Glomerular endothelial cell (primary cell): ENCODE results near the gene FMR1NB. TPM values are rescaled to one million over a fixed set of nuclear protein-coding genes. Genes with fewer than 3 reads are reported as not detected.

Experiments used
- DNase-seq: peaks from one replicate; pipeline ENCODE4 v3.0.0-alpha.2; 2011; ENCODE audit warnings: low read depth, low spot score; ENCODE audit errors: extremely low read depth
- total RNA-seq: library from RNA; depleted of rRNA; stranded (reverse); fragments of >200 nt; gene quantifications from 2 replicates; pipeline ENCODE4 v1.2.3, GENCODE V29; 2015

The FMR1NB gene, protein sequence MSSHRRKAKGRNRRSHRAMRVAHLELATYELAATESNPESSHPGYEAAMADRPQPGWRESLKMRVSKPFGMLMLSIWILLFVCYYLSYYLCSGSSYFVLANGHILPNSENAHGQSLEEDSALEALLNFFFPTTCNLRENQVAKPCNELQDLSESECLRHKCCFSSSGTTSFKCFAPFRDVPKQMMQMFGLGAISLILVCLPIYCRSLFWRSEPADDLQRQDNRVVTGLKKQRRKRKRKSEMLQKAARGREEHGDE
- total RNA-seq = not detected in 2 replicates

DNA sequence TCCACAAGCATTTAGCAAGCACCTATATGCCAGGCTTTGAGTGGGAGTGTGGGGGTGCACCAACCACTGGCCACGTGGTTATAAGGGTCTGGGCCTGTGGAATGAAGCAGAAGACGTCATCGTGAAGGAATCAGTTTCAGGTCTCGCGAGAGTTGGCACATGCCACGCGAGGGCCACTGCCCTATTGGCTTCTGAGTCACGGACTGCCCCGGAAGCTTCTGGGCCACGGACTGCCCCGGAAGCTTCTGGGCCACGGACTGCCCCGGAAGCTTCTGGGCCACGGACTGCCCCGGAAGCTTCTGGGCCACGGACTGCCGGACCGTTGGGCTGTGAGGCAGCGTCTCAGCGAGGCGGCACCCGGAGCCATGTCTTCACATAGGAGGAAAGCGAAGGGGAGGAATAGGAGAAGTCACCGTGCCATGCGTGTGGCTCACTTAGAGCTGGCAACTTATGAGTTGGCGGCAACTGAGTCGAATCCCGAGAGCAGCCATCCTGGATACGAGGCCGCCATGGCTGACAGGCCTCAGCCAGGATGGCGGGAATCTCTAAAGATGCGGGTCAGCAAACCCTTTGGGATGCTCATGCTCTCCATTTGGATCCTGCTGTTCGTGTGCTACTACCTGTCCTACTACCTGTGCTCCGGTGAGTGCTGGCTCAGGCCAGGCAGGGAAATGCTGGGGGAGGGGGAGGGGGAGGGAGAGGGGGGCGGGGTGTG is at the start of gene FMR1NB:
Gene FMR1NB, plus strand, starts transcription at position 300 of the 715 bp plus-strand sequence. Its CDS starts 66 bp downstream, at position 366.
- no peak for DNase-seq

DNA sequence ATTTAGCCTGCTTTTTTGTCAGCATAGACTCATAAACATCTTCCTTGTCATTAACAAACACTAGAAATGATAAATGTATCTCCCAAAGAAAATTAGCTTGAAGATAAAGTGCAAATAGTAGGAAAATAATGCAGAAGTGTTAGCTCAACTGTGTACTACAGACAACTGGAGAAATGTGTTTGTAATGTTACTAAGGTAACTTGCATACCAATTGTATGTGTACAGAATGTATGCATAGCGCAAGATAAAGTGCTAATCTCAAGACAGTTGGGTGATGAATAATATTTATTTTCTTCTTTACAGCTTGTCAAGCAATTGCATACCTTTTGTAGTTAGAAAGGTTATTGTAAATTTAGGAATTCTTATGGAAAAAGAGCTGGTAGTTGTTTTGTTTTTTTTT is 47.3 kb upstream of the FMR1NB start:
- no peak for DNase-seq

DNA sequence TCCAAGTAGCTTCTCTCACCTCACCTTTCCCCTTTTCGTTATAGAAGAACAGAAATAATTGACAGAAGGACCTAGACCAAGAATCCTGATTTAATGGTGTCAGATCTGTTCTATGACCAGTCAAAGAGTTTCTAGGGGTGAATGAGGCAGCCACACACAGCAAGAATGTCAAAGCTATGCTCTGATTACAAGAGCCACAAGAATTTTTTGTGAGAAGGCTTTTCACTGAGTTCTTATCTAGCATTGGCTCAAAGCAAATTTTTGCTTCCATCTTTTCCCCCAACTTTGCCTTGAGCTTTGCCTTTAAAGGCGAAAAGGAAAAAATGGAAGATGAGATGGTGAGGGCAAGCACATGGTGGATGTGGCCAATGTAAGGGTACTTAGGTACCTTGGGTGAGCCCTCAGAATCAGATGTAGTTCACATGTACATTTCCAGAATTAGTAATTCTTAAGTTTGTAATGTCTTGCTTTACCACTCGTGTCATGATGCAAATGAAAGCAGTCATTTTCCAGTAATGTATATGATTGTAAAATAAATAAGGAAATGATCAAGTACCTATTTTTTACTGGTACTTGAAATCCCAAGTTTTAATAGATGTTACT is 45.9 kb upstream of the FMR1NB start:
- DNase-seq = no peak

GRCh38 chrX:147945286-147945685 is 35.9 kb upstream of the FMR1NB start:
- no peak for DNase-seq

GRCh38 chrX:147948531-147948930 is 32.6 kb upstream of the FMR1NB start:
- no peak for DNase-seq

DNA sequence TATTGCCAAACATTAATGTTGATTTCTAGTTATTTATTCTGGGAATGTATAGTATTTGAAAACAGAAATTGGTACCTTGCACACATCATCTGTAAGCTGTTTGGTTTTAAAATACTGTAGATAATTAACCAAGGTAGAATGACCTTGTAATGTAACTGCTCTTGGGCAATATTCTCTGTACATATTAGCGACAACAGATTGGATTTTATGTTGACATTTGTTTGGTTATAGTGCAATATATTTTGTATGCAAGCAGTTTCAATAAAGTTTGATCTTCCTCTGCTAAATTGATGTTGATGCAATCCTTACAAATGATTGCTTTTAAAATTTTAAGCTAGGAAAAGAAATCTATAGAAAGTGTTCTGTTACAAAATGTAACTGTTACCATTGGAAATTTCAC is 30.8 kb upstream of the FMR1NB start:
- DNase-seq = no peak

DNA sequence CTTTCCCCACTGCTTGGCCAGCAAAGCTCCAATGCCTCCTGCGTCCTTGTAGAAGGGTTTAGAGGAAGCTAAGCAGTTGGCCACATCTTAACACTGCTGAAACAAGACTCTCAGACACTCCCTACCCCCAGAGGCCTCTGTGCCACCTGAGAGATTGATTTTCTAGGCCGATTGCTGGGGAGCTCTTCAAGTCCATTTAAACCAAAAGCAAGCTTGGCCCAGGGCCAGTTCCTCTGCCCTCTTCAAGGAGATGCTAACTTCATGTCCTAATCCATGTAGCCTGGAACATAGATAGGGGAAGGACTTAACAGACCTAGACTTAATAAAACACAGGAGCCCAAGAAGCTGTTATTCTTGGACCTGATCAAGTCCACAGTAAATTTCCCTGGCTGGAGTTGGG is 27.2 kb upstream of the FMR1NB start:
- DNase-seq = no peak

DNA sequence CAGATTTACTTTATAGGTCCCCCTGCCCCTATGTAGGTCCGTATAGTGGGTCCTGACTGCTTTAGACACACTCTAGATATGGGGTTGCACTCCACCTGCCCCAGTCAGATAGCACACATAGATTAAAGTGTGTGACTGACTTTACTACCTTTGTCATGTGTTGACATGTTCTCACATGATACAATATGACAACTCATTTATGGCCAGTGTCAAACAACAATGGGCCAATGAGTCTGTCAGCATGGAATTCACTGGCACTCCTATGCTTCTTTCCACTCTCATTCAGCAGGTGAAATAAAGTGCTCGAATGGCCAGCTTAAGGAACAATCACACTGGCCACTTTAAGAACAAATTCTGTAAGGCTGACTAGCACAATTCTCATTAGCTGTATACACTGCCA is 23.8 kb upstream of the FMR1NB start:
- no peak for DNase-seq

DNA sequence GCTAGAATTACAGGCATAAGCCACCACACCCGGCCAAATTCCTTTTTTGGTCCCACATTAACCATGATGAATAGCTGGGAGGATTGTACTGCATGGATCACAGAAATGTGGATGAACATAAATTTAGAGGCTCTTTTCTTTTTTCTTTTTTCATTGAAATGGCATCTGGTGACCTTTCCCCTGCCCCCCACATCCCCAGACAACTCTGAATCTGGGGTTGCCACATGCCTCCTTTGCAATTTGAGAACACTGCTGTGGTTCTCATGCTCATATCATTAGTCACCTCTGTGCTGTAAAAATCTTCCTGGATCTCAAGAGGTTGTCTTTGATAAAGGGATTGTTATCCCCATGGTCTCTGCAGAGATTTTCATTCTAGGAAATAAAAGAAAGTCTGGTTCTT is 22.8 kb upstream of the FMR1NB start:
- DNase-seq = no peak

GRCh38 chrX:147960722-147961121 is 20.4 kb upstream of the FMR1NB start:
- DNase-seq = no peak

DNA sequence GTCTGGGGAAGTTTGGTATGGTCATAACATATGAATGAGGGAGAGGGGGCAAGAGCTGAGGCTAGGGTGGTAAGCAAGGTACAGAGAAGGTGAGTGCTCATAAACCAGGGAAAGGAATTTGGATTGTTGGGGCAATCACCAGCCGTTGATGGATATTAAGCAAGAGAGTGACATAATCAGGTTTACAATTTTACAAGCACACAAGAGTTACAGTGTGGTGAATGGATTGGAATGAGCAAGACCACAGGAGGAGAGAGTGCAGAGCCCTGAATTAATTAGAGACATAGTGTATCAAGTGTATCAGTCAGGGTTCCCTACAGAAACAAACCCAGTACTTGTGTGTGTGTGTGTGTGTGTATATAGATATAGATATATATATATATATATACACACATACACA is 18.7 kb upstream of the FMR1NB start:
- no peak for DNase-seq

GRCh38 chrX:147978931-147979330 is 2.2 kb upstream of the FMR1NB start:
- no peak for DNase-seq

- no peak for DNase-seq
Observed at GRCh38 chrX:148020329-148020728, 39.2 kb downstream of the FMR1NB start.

- DNase-seq = no peak
Observed at GRCh38 chrX:148024425-148025148, 43.5 kb downstream of the FMR1NB start.

DNA sequence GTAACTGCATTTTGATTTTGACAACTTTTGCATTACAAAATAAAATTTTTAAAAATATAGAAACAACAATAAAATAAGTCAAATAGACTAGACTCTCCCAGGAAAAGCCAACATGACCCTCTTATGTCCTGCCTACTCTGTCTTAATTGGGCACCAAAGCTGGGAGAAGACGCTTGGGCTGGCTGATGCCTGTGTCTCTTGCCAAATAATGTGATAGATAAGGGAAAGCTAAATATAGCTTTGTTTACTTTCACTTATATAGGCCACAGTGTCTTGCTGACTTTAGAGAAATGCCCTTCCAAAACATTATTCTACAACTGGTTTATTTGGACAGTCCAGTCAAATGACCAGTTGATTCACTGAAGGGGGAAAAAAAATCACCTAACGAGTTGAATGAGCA is 54.2 kb downstream of the FMR1NB start:
- DNase-seq = no peak

GRCh38 chrX:148037020-148037419 is 55.9 kb downstream of the FMR1NB start:
- no peak for DNase-seq

GRCh38 chrX:148043271-148043855 is 62.2 kb downstream of the FMR1NB start:
- no peak for DNase-seq

GRCh38 chrX:148047200-148047599 is 66.1 kb downstream of the FMR1NB start:
- DNase-seq = no peak

DNA sequence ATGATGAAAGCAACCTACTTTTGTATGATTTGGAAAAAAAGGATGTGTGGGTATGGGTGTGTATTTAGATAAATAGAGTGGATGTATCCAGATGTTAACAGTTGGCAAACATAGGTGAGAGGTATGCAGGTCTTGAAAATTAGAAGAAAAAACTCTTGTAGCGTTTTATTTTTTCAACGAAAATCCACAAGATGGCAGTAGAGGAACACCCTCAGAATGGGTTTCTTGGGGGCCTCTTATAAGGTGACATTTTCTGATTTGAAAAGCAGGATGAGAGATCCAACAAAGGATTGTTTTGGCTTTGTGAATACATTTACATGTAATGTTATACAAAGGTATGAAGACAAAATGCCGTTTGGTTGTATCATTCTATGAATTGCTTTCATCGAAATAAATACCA is 68.3 kb downstream of the FMR1NB start:
- peak; percentile 7 for DNase-seq

- DNase-seq = no peak
Observed at GRCh38 chrX:148051973-148052372, 70.8 kb downstream of the FMR1NB start.

- DNase-seq = no peak
Observed at GRCh38 chrX:148067285-148067684, 86.1 kb downstream of the FMR1NB start.
